Trophoblast cell (in vitro differentiated cells and primary cell): ENCODE data around the gene SNAP25.

Experiments used
- DNase-seq, 2 donors: peaks; one replicate each; pipeline ENCODE4 v3.0.0-alpha.2; 2016
- H2AFZ ChIP-seq: 2 replicates; pipeline ENCODE4 v1.6.1; 2013; ENCODE audit warnings: low read length, moderate library complexity, mild to moderate bottlenecking; ENCODE audit not compliant: insufficient read depth, poor library complexity
- H2AK5ac ChIP-seq: 2 replicates; pipeline ENCODE4 v1.6.1; 2013; ENCODE audit warnings: mild to moderate bottlenecking, low read length
- H2BK120ac ChIP-seq: 2 replicates; pipeline ENCODE4 v1.6.1; 2013; ENCODE audit warnings: low read length, mild to moderate bottlenecking, moderate library complexity; ENCODE audit not compliant: insufficient read depth, poor library complexity
- H2BK12ac ChIP-seq: 2 replicates; pipeline ENCODE4 v1.6.1; 2013; ENCODE audit warnings: mild to moderate bottlenecking, low read length, moderate library complexity
- H2BK5ac ChIP-seq: 2 replicates; pipeline ENCODE4 v1.6.1; 2013; ENCODE audit warnings: low read length, low read depth, moderate library complexity, mild to moderate bottlenecking; ENCODE audit not compliant: poor library complexity
- H3K14ac ChIP-seq: 2 replicates; pipeline ENCODE4 v1.6.1; 2013; ENCODE audit warnings: mild to moderate bottlenecking, low read length
- H3K18ac ChIP-seq: 2 replicates; pipeline ENCODE4 v1.6.1; 2013; ENCODE audit warnings: mild to moderate bottlenecking, low read length
- H3K23ac ChIP-seq: 2 replicates; pipeline ENCODE4 v1.6.1; 2013; ENCODE audit warnings: low read length
- H3K27ac ChIP-seq: 2 replicates; pipeline ENCODE4 v1.5.1; 2013; ENCODE audit warnings: low read depth, mild to moderate bottlenecking, inconsistent platforms, low read length, moderate library complexity
- H3K27me3 ChIP-seq: 2 replicates; pipeline ENCODE4 v1.6.1; 2013; ENCODE audit warnings: inconsistent platforms, mild to moderate bottlenecking, low read length, moderate library complexity; ENCODE audit not compliant: insufficient read depth
- H3K36me3 ChIP-seq, 2 experiments: 1 replicate in 1 of 2; 2 replicates in 1 of 2; pipeline ENCODE4 v1.6.1; 2013; ENCODE audit warnings: low read length in 2 of 2, mild to moderate bottlenecking in 2 of 2, moderate library complexity in 1 of 2; ENCODE audit not compliant: insufficient read depth in 2 of 2, control insufficient read depth in 1 of 2
- H3K4ac ChIP-seq: 2 replicates; pipeline ENCODE4 v1.6.1; 2013; ENCODE audit warnings: low read depth, mild to moderate bottlenecking, low read length, moderate library complexity
- H3K4me1 ChIP-seq, 2 experiments: 1 replicate in 1 of 2; 2 replicates in 1 of 2; pipeline ENCODE4 v1.6.1; 2013; ENCODE audit warnings: low read length in 2 of 2, mild to moderate bottlenecking in 2 of 2, moderate library complexity in 1 of 2; ENCODE audit not compliant: insufficient read depth in 2 of 2, control insufficient read depth in 1 of 2
- H3K4me2 ChIP-seq: 2 replicates; pipeline ENCODE4 v1.6.1; 2013; ENCODE audit warnings: inconsistent platforms, mild to moderate bottlenecking, low read length, moderate library complexity
- H3K4me3 ChIP-seq: 2 replicates; pipeline ENCODE4 v1.5.1; 2013; ENCODE audit warnings: mild to moderate bottlenecking, low read depth, low read length, inconsistent platforms
- H3K79me1 ChIP-seq: one replicate; pipeline ENCODE4 v1.6.1; 2013; ENCODE audit warnings: low read length
- H3K79me2 ChIP-seq: 2 replicates; pipeline ENCODE4 v1.6.1; 2013; ENCODE audit warnings: low read length, mild to moderate bottlenecking; ENCODE audit not compliant: control insufficient read depth, insufficient read depth, poor library complexity
- H3K9ac ChIP-seq: 2 replicates; pipeline ENCODE4 v1.6.1; 2013; ENCODE audit warnings: mild to moderate bottlenecking, low read length
- H3K9me3 ChIP-seq: 2 replicates; pipeline ENCODE4 v1.6.1; 2013; ENCODE audit warnings: low read depth, mild to moderate bottlenecking, control low read depth, inconsistent platforms, low read length; ENCODE audit not compliant: insufficient read depth
- H4K12ac ChIP-seq: 2 replicates; pipeline ENCODE4 v1.6.1; 2013; ENCODE audit warnings: low read depth, mild to moderate bottlenecking, low read length, moderate library complexity
- H4K8ac ChIP-seq: 2 replicates; pipeline ENCODE4 v1.6.1; 2013; ENCODE audit warnings: low read depth, mild to moderate bottlenecking, low read length, moderate library complexity
- H4K91ac ChIP-seq: one replicate; pipeline ENCODE4 v1.6.1; 2013; ENCODE audit warnings: low read depth, mild to moderate bottlenecking, low read length, moderate library complexity
- WGBS: extraction: QIAGEN DNeasy Blood & Tissue Kit; methylation state at CpG from one replicate; pipeline ENCODE4 v1.1.7; 2013; ENCODE audit warnings: missing lambda C conversion rate; ENCODE audit not compliant: insufficient read length, insufficient coverage; ENCODE audit errors: extremely low coverage; 5-methylcytosine and 5-hydroxymethylcytosine counted together

SNAP25 gene

GRCh38 chr20:10280018-10280908 is 61.6 kb downstream of the SNAP25 start:
- Histone ChIP-seq H3K4ac (no peak overlapping the region), H2BK5ac (no peak overlapping the region), H3K9me3 (no peaks in the 10 kb centered on the region), H3K79me2 (no peaks in the 10 kb centered on the region), H2AFZ (no peak overlapping the region), H3K4me2 (no peak overlapping the region), H4K12ac (no peak overlapping the region), H3K27me3 (no peaks in the 10 kb centered on the region), H3K9ac (no peak overlapping the region), H3K36me3 (no peaks in the 10 kb centered on the region), H3K27ac (no peak overlapping the region), H2BK120ac (no peak overlapping the region), H3K23ac (no peak overlapping the region), H2AK5ac (no peak overlapping the region), H4K91ac (no peak overlapping the region), H4K8ac (no peak overlapping the region), H3K18ac (no peak overlapping the region), H3K79me1 (no peaks in the 10 kb centered on the region), H3K4me3 (no peak overlapping the region), H3K4me1 (peaks cover 0 to 7% of the 10 kb centered on the region in 2 experiments), H3K14ac (no peak overlapping the region), H2BK12ac (no peak overlapping the region)
- WGBS = no CpG with 5 or more reads among the region's 5 CpGs
- peak; percentile 59 to 85 for DNase-seq

GRCh38 chr20:10281911-10282310 is 63.3 kb downstream of the SNAP25 start:
- Histone ChIP-seq H2BK120ac (no peak overlapping the region), H4K91ac (no peak overlapping the region), H3K9ac (no peak overlapping the region), H3K79me2 (no peaks in the 10 kb centered on the region), H3K27me3 (no peaks in the 10 kb centered on the region), H2BK5ac (no peak overlapping the region), H3K4me3 (no peak overlapping the region), H4K8ac (no peak overlapping the region), H3K27ac (no peak overlapping the region), H3K36me3 (no peaks in the 10 kb centered on the region), H3K9me3 (no peaks in the 10 kb centered on the region), H2AFZ (no peak overlapping the region), H4K12ac (no peak overlapping the region), H2AK5ac (no peak overlapping the region), H3K14ac (no peak overlapping the region), H3K18ac (no peak overlapping the region), H3K4me1 (peaks cover 0 to 7% of the 10 kb centered on the region in 2 experiments), H3K4me2 (no peak overlapping the region), H2BK12ac (no peak overlapping the region), H3K23ac (no peak overlapping the region), H3K4ac (no peak overlapping the region), H3K79me1 (no peaks in the 10 kb centered on the region)
- WGBS = no CpG with 5 or more reads among the region's 2 CpGs
- DNase-seq = no peak

- H3K4me2 ChIP-seq = no peak overlapping the region
- H4K12ac ChIP-seq = no peak overlapping the region
- no peak overlapping the region for H4K8ac ChIP-seq
- peak; percentile 89 to 91 for DNase-seq
- H2AK5ac ChIP-seq = no peak overlapping the region
- no peak overlapping the region for H2AFZ ChIP-seq
- H2BK5ac ChIP-seq = no peak overlapping the region
- H3K36me3 ChIP-seq = no peaks in the 10 kb centered on the region
- no peak overlapping the region for H3K14ac ChIP-seq
- H3K9me3 ChIP-seq = no peaks in the 10 kb centered on the region
- H3K4ac ChIP-seq = no peak overlapping the region
- no peak overlapping the region for H3K18ac ChIP-seq
- no peak overlapping the region for H4K91ac ChIP-seq
- peaks cover 0 to 7% of the 10 kb centered on the region in 2 experiments for H3K4me1 ChIP-seq
- H3K4me3 ChIP-seq = no peak overlapping the region
- peak overlapping the region; percentile 20 for H3K27ac ChIP-seq
- H3K27me3 ChIP-seq = no peaks in the 10 kb centered on the region
- no peak overlapping the region for H3K9ac ChIP-seq
- no peak overlapping the region for H2BK120ac ChIP-seq
- H2BK12ac ChIP-seq = no peak overlapping the region
- H3K23ac ChIP-seq = no peak overlapping the region
- WGBS = no CpG with 5 or more reads among the region's 4 CpGs
- no peaks in the 10 kb centered on the region for H3K79me2 ChIP-seq
- no peaks in the 10 kb centered on the region for H3K79me1 ChIP-seq
These were observed 64.4 kb downstream of the SNAP25 start for GRCh38 chr20:10282979-10283456.

GRCh38 chr20:10286356-10286755 is 67.7 kb downstream of the SNAP25 start:
- Histone ChIP-seq H2AFZ (no peak overlapping the region), H3K4me2 (no peak overlapping the region), H2BK120ac (no peak overlapping the region), H3K36me3 (no peaks in the 10 kb centered on the region), H3K4ac (no peak overlapping the region), H4K12ac (no peak overlapping the region), H3K4me1 (peaks cover 0 to 5% of the 10 kb centered on the region in 2 experiments), H4K91ac (peak overlapping the region; percentile 47), H3K79me1 (peaks cover 3% of the 10 kb centered on the region), H3K18ac (no peak overlapping the region), H4K8ac (no peak overlapping the region), H2BK5ac (no peak overlapping the region), H3K79me2 (no peaks in the 10 kb centered on the region), H3K23ac (no peak overlapping the region), H3K27ac (no peak overlapping the region), H3K14ac (no peak overlapping the region), H3K27me3 (no peaks in the 10 kb centered on the region), H3K9me3 (no peaks in the 10 kb centered on the region), H2BK12ac (no peak overlapping the region), H2AK5ac (no peak overlapping the region), H3K4me3 (no peak overlapping the region), H3K9ac (no peak overlapping the region)
- DNase-seq = no peak
- WGBS = no CpG with 5 or more reads among the region's 4 CpGs
